ENCODE data around the gene OR9K2.

- TF ChIP-seq CTCF (optimal IDR thresholded peaks at IDR 0.05 in 1 of 3, IDR thresholded peaks at IDR 0.05 in 1 of 3, conservative IDR thresholded peaks at IDR 0.05 in 1 of 3; ENCODE audit: extremely low read depth in 1 of 3, insufficient read depth in 2 of 3, low read length in 3 of 3) (no peak), EZH2 (IDR thresholded peaks at IDR 0.05; ENCODE audit: low read length) (no peak)
These were observed 33.6 kb upstream of the OR9K2 start for GRCh38 chr12:55092579-55092978.

All from keratinocyte (primary cell).